ENCODE data around the gene ADD1.
"Not testable (repeated sequence)": the region's sequence is repeated elsewhere in the genome, so short reads cannot be mapped to it uniquely, and the experiment has no call there.

Gene ADD1

GRCh38 chr4:2958446-2958845, 114.8 kb downstream of the ADD1 start:
- TF ChIP-seq CTCF (IDR thresholded peaks at IDR 0.05; ENCODE audit: low read length, missing control alignments), result no peak
- H3K4me3 ChIP-seq (replicated peaks; ENCODE audit: low read depth, low read length), result no peak overlapping the region
- peak; percentile 20 for DNase-seq (ENCODE audit: low read depth)

GRCh38 chr4:2960450-2960849, 116.8 kb downstream of the ADD1 start:
- H3K4me3 ChIP-seq (replicated peaks; ENCODE audit: low read depth, low read length); DNase-seq (ENCODE audit: low read depth): not testable (repeated sequence)

GRCh38 chr4:2961421-2961810, 117.8 kb downstream of the ADD1 start:
- TF ChIP-seq CTCF (IDR thresholded peaks at IDR 0.05; ENCODE audit: low read length, missing control alignments), result no peak
- no peak for DNase-seq (ENCODE audit: low read depth)
- peak overlapping the region; percentile 88 for H3K4me3 ChIP-seq (replicated peaks; ENCODE audit: low read depth, low read length)

GRCh38 chr4:2961811-2962441, 118.3 kb downstream of the ADD1 start:
- DNase-seq (ENCODE audit: low read depth), result no peak
- H3K4me3 ChIP-seq (replicated peaks; ENCODE audit: low read depth, low read length), result peak overlapping the region; percentile 88
- TF ChIP-seq CTCF (IDR thresholded peaks at IDR 0.05; ENCODE audit: low read length, missing control alignments), result no peak

GRCh38 chr4:2962614-2963174, 119.0 kb downstream of the ADD1 start:
- TF ChIP-seq CTCF (IDR thresholded peaks at IDR 0.05; ENCODE audit: low read length, missing control alignments), result no peak
- DNase-seq (ENCODE audit: low read depth), result peak; percentile 60
- H3K4me3 ChIP-seq (replicated peaks; ENCODE audit: low read depth, low read length), result peak overlapping the region; percentile 88

GRCh38 chr4:2963175-2963965, 119.7 kb downstream of the ADD1 start, which contains the start of the genes GRK4 and NOP14:
TSS of gene GRK4 (plus strand) at chr4:2963571. CDS start at chr4:2964071, 500 bp downstream.
TSS of gene NOP14 (minus strand) at chr4:2963406. CDS start at chr4:2963319, 87 bp downstream.
- peak within 1 kb of the TSS; percentile 88 for H3K4me3 ChIP-seq (replicated peaks; ENCODE audit: low read depth, low read length)
- DNase-seq (ENCODE audit: low read depth), result peak; percentile 99
- TF ChIP-seq CTCF (IDR thresholded peaks at IDR 0.05; ENCODE audit: low read length, missing control alignments), result no peak

- TF ChIP-seq CTCF (IDR thresholded peaks at IDR 0.05; ENCODE audit: low read length, missing control alignments), result no peak
- DNase-seq (ENCODE audit: low read depth), result peak; percentile 49
- H3K4me3 ChIP-seq (replicated peaks; ENCODE audit: low read depth, low read length), result peak overlapping the region; percentile 88
Measured at GRCh38 chr4:2963966-2964471, 120.4 kb downstream of the ADD1 start.

Measured in fibroblast of pulmonary artery (primary cell).